ENCODE results near the gene KDM4C.

Gene KDM4C

GRCh38 chr9:6757456-6758247 is at the start of gene KDM4C:
KDM4C (plus strand) TSS chr9:6757973; CDS start chr9:6792989, 35,016 bp downstream.
- no peaks in the 10 kb centered on the region for H3F3A ChIP-seq (ENCODE audit: insufficient read depth, low read length)
- H2AFZ ChIP-seq (ENCODE audit: low read length): no peak within 1 kb of the TSS
- H3K4me2 ChIP-seq (ENCODE audit: low read length): peak within 1 kb of the TSS; percentile 61
- no peaks in the 10 kb centered on the region for H4K20me1 ChIP-seq (ENCODE audit: insufficient read depth, low read length)
- TF ChIP-seq CTCF (IDR thresholded peaks at IDR 0.05; ENCODE audit: low read length) (no peak), EZH2 (IDR thresholded peaks at IDR 0.05; ENCODE audit: borderline replicate concordance, low read length) (no peak)
- no peaks in the 10 kb centered on the region for H3K27me3 ChIP-seq (ENCODE audit: insufficient read depth, low read length)
- no peaks in the 10 kb centered on the region for H3K36me3 ChIP-seq (ENCODE audit: insufficient read depth, low read length)
- H3K4me3 ChIP-seq (ENCODE audit: low read depth, low read length, poor library complexity, severe bottlenecking): peak within 1 kb of the TSS; percentile 78
- H3K4me1 ChIP-seq (ENCODE audit: insufficient read depth, low read length, severe bottlenecking): peaks cover 22% of the 10 kb centered on the region
- H3K79me2 ChIP-seq (ENCODE audit: insufficient read depth, low read length): peaks cover 33% of the 10 kb centered on the region
- peak within 1 kb of the TSS; percentile 75 for H3K9ac ChIP-seq (ENCODE audit: low read length)
- no peaks in the 10 kb centered on the region for H3K9me3 ChIP-seq (ENCODE audit: low read length)
- peak within 1 kb of the TSS; percentile 87 for H3K27ac ChIP-seq (ENCODE audit: low read depth, low read length, poor library complexity, severe bottlenecking)
- H3K9me2 ChIP-seq (ENCODE audit: low read depth, low read length): no peaks in the 10 kb centered on the region

GRCh38 chr9:6708732-6709131 is 49.0 kb upstream of the KDM4C start:
- no peak overlapping the region for H3K9ac ChIP-seq (ENCODE audit: low read length)
- H3K79me2 ChIP-seq (ENCODE audit: insufficient read depth, low read length): no peaks in the 10 kb centered on the region
- no peak overlapping the region for H3K4me3 ChIP-seq (ENCODE audit: low read depth, low read length, poor library complexity, severe bottlenecking)
- no peaks in the 10 kb centered on the region for H3K9me2 ChIP-seq (ENCODE audit: low read depth, low read length)
- no peaks in the 10 kb centered on the region; the same call in 1 of the 2 replicates for H3F3A ChIP-seq (ENCODE audit: insufficient read depth, low read length)
- no peaks in the 10 kb centered on the region for H4K20me1 ChIP-seq (ENCODE audit: insufficient read depth, low read length)
- H3K4me2 ChIP-seq (ENCODE audit: low read length): no peak overlapping the region
- no peak overlapping the region for H2AFZ ChIP-seq (ENCODE audit: low read length)
- no peaks in the 10 kb centered on the region for H3K36me3 ChIP-seq (ENCODE audit: insufficient read depth, low read length)
- no peak for TF ChIP-seq EZH2 (IDR thresholded peaks at IDR 0.05; ENCODE audit: borderline replicate concordance, low read length)
- TF ChIP-seq CTCF (IDR thresholded peaks at IDR 0.05; ENCODE audit: low read length): no peak
- H3K9me3 ChIP-seq (ENCODE audit: low read length): peaks cover 12% of the 10 kb centered on the region
- H3K4me1 ChIP-seq (ENCODE audit: insufficient read depth, low read length, severe bottlenecking): peaks cover 8% of the 10 kb centered on the region
- H3K27ac ChIP-seq (ENCODE audit: low read depth, low read length, poor library complexity, severe bottlenecking): no peak overlapping the region
- H3K27me3 ChIP-seq (ENCODE audit: insufficient read depth, low read length): no peaks in the 10 kb centered on the region

- H3F3A ChIP-seq (ENCODE audit: insufficient read depth, low read length): no peaks in the 10 kb centered on the region; the same call in 1 of the 2 replicates
- H3K79me2 ChIP-seq (ENCODE audit: insufficient read depth, low read length): no peaks in the 10 kb centered on the region
- H3K4me1 ChIP-seq (ENCODE audit: insufficient read depth, low read length, severe bottlenecking): peaks cover 12% of the 10 kb centered on the region
- H4K20me1 ChIP-seq (ENCODE audit: insufficient read depth, low read length): no peaks in the 10 kb centered on the region
- no peak overlapping the region for H3K27ac ChIP-seq (ENCODE audit: low read depth, low read length, poor library complexity, severe bottlenecking)
- no peaks in the 10 kb centered on the region for H3K9me2 ChIP-seq (ENCODE audit: low read depth, low read length)
- no peak overlapping the region for H3K4me2 ChIP-seq (ENCODE audit: low read length)
- H3K9ac ChIP-seq (ENCODE audit: low read length): no peak overlapping the region
- no peak overlapping the region for H2AFZ ChIP-seq (ENCODE audit: low read length)
- no peaks in the 10 kb centered on the region for H3K36me3 ChIP-seq (ENCODE audit: insufficient read depth, low read length)
- H3K9me3 ChIP-seq (ENCODE audit: low read length): peaks cover 12% of the 10 kb centered on the region
- H3K4me3 ChIP-seq (ENCODE audit: low read depth, low read length, poor library complexity, severe bottlenecking): no peak overlapping the region
- TF ChIP-seq CTCF (IDR thresholded peaks at IDR 0.05; ENCODE audit: low read length): no peak
- no peak for TF ChIP-seq EZH2 (IDR thresholded peaks at IDR 0.05; ENCODE audit: borderline replicate concordance, low read length)
- no peaks in the 10 kb centered on the region for H3K27me3 ChIP-seq (ENCODE audit: insufficient read depth, low read length)
Measured at GRCh38 chr9:6711403-6711802, 46.4 kb upstream of the KDM4C start.
